HG03378 (cell line): ENCODE results near the gene ACOT9.
"Not testable (repeated sequence)": the region's sequence is repeated elsewhere in the genome, so short reads cannot be mapped to it uniquely, and the experiment has no call there.

Experiments
- ATAC-seq: cut with Tn5 transposase; IDR thresholded peaks from one replicate; pipeline ENCODE4 v1.9.1; 2021; ENCODE audit warnings: mild to moderate bottlenecking, moderate library complexity; ENCODE audit not compliant: unreplicated experiment

Gene ACOT9

GRCh38 chrX:23766650-23767551 is 23.8 kb upstream of the ACOT9 start:
- peak; percentile 75 for ATAC-seq

GRCh38 chrX:23765868-23766267 is 22.8 kb upstream of the ACOT9 start:
- ATAC-seq: no peak

GRCh38 chrX:23765449-23765848 is 22.4 kb upstream of the ACOT9 start:
- no peak for ATAC-seq

- ATAC-seq: no peak
These were observed 21.3 kb upstream of the ACOT9 start for GRCh38 chrX:23764188-23764984.

GRCh38 chrX:23759821-23760220 is 16.7 kb upstream of the ACOT9 start:
- ATAC-seq: no peak

- peak; percentile 81 for ATAC-seq
These were observed 13.1 kb upstream of the ACOT9 start for GRCh38 chrX:23756165-23756564.

GRCh38 chrX:23754664-23755063 is 11.6 kb upstream of the ACOT9 start:
- ATAC-seq: no peak

- no peak for ATAC-seq
These were observed 9.8 kb upstream of the ACOT9 start for GRCh38 chrX:23752740-23753415.

- no peak for ATAC-seq
These were observed 6.5 kb upstream of the ACOT9 start for GRCh38 chrX:23749576-23749975.

- ATAC-seq: no peak
These were observed 6.1 kb upstream of the ACOT9 start for GRCh38 chrX:23749129-23749528.

GRCh38 chrX:23745786-23746185 is 2.7 kb upstream of the ACOT9 start:
- no peak for ATAC-seq

- not testable (repeated sequence) for ATAC-seq
These were observed 521 bp upstream of the ACOT9 start for GRCh38 chrX:23743623-23743971.

GRCh38 chrX:23742174-23742696 is 841 bp downstream of the ACOT9 start:
- peak; percentile 21 for ATAC-seq

- ATAC-seq: no peak
These were observed 5.7 kb downstream of the ACOT9 start for GRCh38 chrX:23737413-23737812.

- no peak for ATAC-seq
These were observed 7.0 kb downstream of the ACOT9 start for GRCh38 chrX:23736030-23736429.

GRCh38 chrX:23732704-23733103 is 10.4 kb downstream of the ACOT9 start:
- peak; percentile 93 for ATAC-seq

GRCh38 chrX:23731951-23732350 is 11.1 kb downstream of the ACOT9 start:
- ATAC-seq: no peak

GRCh38 chrX:23729214-23729613 is 13.9 kb downstream of the ACOT9 start:
- no peak for ATAC-seq

GRCh38 chrX:23727206-23727605 is 15.9 kb downstream of the ACOT9 start:
- no peak for ATAC-seq

GRCh38 chrX:23726191-23726590 is 16.9 kb downstream of the ACOT9 start:
- no peak for ATAC-seq

- no peak for ATAC-seq
These were observed 22.9 kb downstream of the ACOT9 start for GRCh38 chrX:23720117-23720677.
